HG03097 (cell line): ENCODE measurements around the gene TOMM34.
A peak's percentile ranks its signal among the peaks of the same experiment; 100 is the strongest.

Source experiments
- ATAC-seq: cut with Tn5 transposase; IDR thresholded peaks from one replicate; pipeline ENCODE4 v1.9.1; 2021; ENCODE audit not compliant: unreplicated experiment, low FRiP score

TOMM34 gene, protein sequence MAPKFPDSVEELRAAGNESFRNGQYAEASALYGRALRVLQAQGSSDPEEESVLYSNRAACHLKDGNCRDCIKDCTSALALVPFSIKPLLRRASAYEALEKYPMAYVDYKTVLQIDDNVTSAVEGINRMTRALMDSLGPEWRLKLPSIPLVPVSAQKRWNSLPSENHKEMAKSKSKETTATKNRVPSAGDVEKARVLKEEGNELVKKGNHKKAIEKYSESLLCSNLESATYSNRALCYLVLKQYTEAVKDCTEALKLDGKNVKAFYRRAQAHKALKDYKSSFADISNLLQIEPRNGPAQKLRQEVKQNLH

DNA sequence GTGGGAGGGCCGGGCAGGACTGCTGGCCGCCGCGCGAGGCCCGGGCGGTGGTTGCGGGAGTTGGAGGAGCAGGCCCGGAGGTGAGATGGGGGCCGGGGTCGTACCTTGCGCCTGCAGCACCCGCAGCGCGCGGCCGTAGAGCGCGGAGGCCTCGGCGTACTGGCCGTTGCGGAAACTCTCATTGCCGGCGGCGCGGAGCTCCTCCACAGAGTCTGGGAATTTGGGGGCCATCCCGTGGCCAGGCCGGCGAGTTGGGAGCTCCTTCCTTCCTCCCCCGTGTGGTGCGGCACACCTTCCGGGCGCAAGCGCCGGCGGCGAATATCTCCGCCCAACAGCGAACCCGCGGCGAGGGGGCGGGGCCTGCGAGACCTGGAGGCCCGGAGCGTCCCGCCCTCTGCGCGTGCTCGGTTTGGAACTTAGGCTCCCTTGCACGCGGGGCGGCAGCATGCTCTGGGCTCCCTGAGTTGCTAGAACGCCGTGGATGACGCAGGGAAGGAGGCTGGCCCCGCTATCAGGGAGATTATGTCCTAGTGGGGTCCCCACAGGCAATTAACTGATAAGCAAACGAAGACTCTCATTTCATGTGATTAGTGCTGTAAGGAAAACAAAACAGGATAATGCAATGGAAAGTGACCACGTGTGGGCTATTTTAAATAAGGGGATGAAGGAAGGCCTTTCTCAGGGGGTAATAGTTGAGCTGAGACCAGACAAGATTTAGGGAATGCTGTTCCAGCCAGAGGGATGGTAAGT lies at the start of gene TOMM34:
TOMM34 (minus strand) TSS at position 295 of the 750 bp plus-strand sequence; CDS start at position 231, 64 bp downstream.
- peak; percentile 76 for ATAC-seq

DNA sequence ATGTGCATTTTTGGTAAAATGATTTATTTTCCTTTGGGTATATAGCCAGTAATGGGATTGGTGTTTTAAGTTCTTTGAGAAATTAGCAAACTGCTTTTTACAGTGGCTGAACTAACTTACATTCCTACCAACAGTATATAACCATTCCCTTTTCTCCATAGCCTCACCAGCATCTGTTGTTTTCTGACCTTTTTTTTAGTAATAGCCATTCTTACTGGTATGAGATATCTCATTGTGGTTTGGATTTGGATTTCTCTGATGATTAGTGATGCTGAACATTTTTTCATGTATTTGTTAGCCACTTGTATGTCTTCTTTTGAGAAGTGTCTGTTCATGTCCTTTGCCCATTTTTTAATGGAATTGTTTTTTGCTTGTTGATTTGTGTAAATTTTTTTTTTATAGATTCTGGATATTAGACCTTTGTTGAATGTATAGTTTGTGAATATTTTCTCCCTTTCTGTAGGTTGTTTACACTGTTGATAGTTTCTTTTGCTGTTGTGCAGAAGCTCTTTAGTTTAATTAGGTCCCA lies 48.4 kb upstream of the TOMM34 start:
- ATAC-seq: no peak

DNA sequence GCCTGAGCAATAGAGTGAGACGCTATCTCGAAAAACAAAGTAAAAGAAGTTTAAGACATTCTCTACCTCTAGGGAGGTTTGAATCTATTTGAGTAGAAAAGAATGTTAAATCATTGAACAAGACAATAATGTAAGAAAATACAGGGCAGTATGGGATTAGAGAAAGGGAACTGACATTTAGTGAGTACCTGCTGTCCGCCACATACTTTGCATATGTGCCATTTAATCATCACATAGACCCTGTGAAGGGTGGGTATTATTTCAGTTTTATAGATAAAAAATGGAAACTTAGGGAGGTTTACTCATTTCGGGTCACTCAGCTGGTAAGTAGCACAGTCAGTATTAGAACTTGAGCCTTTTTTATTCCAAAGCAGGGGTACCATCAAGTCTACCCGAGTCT lies 37.5 kb upstream of the TOMM34 start:
- no peak for ATAC-seq

DNA sequence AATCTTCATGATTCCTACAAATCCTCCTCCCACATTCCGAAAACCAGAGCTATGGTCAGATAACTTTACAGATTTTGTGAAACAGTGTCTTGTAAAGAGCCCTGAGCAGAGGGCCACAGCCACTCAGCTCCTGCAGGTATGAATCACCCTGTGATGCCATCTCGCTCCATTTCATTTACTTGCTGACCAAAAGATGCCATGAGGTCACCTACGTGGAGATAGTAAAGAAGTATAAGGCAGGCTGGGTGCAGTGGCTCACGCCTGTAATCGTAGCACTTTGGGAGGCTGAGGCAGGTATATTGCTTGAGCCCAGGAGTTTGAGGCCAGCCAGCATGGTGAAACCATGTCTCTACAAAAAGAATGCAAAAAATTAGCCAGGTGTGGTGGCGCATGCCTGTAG lies 37.0 kb upstream of the TOMM34 start:
- no peak for ATAC-seq

DNA sequence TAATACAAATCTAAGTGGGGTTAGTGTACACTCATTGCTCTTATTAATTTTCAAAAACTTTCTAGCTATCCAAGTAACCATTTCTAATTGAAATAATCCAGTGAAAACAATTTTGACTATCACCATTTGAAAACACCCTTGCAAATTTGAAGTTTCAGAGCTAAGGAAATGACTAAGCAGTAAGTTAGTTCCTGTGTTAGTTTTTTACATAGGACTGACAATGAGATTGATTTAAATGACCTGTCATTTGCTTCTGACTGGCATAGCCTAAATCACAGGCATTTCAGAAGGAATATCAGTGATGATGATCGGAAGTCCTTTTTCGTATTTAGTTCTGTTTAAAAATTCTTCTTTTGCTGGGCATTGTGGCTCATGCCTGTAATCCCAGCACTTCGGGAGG lies 33.1 kb upstream of the TOMM34 start:
- no peak for ATAC-seq

DNA sequence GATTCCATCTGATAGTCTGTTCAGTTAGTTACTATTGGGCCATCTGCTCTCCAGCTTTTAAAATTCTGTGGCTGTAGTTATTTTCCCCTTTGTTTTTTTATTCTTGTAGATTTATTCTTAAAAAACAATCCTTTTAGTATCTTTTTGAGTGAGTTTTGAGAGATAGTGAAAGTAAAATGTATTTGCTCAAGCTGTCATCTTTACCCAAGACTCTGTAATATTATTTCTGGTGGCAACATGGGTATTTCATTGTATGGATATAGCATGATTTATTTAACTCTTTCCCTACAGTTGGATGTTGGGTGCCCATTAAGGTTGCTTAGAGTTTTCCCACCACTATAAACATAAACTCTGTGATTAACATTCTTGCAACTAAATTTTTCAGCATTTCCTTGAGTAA lies 30.8 kb upstream of the TOMM34 start:
- ATAC-seq: no peak

DNA sequence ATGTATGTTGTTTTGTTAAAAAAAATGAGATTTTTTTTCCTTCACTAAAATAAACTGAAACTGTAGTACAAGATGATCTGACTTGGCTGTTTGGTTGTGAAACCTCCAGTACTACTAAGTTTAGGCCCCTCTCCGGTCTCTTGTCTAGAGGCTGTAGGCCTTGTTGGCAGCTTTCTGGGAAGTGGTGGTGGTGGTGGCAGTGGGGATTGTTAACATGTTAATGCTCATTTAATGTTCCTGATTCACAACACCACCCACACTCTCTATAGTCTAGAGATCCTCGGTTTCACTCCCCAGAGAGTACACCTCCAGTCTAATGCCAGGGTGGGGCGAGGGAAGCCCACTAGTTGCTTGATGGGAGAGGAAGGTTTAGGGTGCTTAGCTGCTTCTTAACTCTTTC lies 30.2 kb upstream of the TOMM34 start:
- ATAC-seq: no peak

DNA sequence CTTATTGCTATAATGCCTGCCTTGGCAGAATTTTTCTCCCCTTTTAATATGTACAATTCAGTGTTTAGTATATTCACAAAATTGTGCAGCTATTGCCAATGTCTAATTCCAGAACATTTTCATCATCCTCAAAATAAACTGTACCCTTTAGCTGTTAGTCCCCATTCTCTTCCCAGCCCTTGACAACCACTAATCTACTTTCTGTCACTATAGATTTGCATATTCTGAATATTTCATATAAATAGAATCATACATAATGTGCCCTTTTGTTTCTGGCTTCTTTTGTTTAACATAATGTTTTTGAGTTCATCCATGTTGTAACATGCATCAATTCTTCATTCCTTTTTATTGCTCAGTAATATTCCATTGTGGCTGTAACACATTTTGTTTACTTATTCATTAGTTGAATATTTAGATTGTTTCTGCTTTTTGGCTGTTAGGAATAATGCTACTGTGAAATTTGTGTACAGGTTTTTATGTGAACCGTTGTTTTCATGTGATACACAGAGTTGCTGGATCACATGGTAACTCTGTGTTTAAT lies 28.5 kb upstream of the TOMM34 start:
- no peak for ATAC-seq

DNA sequence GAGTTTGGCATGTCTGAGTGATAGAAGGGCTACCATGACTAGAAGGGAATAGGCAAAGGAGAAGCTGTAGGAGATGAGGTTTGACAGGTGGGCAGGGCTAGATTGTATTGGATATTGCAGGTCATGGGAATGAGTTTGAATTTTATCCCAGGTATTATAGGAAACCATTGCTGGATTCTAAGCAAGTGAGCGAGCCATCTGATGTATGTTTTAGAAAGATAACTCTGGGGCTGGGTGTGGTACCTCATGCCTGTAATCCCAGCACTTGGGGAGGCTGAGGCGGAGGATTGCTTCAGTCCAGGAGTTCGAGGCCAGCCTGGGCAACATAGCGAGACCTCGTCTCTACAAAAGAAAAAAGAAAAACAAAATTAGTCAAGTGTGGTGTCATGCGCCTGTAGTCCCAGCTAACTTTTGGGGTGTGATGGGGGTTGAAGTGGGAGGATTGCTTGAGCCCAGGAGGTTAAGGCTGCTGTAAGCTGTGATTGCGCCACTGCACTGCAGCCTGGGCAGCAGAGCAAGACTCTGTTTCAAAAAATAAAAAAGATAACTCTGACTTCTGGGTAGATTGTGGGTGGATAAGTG lies 23.0 kb upstream of the TOMM34 start:
- ATAC-seq: no peak

DNA sequence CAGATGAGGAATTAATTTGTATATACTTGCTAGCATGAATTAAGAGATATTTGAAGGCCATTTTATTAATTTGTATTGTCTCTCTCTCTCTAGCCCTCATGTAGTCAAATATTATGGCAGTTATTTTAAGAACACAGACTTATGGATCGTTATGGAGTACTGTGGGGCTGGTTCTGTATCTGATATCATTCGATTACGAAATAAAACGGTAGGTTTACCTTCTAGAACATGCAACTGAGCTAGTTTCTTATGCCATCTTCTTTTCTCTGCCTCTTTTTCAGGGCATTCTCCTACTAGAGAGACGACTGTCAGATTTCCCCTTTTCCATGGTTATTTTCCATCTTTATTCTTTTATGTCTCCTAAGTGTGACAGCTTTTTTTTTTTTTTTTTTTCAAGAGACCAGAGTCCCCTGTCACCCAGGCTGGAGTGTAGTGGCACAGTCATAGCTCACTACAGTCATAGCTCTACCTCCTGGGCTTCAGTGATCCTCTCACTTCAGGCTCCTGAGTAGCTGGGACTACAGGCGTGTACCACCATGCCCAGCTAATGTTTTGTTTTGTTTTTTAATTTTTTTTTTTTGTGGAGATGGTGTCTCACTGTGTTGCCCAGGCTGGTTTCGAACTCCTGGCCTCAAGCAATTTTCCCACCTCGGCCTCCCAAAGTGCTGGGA lies 21.7 kb upstream of the TOMM34 start:
- no peak for ATAC-seq

DNA sequence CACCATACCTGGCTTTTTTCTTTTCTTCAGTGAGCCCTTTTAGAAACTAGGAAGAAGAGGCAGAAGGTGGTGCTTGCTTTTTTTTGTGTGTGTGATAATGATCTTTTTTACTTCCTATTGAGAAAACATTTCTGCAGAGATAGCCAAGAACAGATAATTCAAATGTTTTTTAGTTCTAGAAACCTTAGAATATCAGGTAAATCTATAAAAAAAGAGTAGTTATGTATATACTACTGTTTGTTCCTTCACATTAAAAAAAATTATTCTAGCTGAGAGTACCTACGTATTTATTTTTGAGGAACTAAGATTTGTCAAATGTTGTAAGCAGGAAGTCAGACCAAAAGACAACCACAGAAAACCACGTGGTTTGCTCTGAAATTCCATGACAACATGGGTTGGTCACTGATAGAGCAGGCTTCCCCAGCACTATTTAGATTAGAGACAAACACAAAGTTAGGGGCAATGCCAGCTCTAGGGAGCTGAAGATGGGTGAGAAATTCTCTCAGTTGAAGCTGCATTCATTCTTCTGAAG lies 19.0 kb upstream of the TOMM34 start:
- ATAC-seq: peak; percentile 76

DNA sequence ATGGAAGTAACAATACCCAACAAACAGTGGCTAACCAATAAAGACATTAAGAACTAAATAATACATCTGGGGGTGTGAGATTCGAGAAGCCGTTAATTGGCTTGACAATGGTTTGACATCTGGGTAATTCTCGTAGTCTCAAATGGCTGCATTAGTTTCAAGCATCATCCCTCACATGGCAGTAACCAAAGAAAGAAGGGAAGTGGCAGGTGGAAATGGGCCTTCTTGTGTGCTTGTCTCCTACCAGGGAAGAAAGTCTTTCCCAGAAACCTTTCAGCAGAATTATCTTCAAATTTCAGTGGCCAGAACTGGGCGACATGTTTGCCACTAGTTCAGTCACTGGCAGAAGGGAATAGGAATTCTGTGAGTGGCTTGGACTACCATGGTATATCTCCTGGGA lies 16.5 kb upstream of the TOMM34 start:
- no peak for ATAC-seq

DNA sequence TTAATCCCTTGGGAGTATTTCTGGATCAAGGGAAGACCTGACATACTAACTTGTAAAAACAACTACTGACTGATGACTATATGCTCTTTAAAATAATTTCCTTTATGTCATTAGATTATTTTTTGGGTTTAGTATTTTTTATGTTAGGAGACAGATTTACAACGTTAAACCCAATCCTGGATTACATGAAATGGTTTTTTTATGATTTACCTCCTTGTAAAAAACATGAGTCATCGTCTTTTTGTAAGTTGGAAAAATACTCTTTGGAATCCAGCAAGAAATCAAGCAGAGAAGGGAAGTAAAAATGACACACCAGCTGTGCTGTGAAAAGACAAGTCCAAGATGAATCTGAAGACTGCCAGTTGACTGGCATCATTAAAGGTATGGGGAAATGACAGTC lies 12.9 kb upstream of the TOMM34 start:
- ATAC-seq: no peak

DNA sequence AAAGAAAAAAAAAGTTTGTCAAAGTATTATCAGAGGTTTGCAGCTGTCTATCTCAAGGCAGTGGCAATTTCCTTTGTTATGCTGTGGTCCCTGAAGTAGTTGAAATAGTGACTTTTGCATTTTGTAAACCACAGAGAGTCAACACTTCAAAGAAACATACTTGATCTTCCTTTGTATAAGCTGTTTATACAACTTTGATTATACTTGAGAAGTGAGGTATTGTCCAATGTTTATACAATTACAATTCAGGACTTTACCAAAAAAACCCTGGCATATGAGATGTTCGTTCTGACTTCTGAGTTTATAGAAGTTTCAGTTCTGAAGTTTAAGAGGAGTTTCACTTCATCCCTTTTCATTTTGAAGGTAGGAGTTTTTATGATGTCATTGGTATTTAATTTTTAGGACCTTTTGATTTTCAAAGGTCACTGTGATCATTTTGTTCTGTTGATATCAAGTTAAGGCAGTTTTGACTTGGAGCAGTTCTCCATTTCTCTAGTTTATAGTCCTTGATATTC lies 10.1 kb upstream of the TOMM34 start:
- no peak for ATAC-seq

DNA sequence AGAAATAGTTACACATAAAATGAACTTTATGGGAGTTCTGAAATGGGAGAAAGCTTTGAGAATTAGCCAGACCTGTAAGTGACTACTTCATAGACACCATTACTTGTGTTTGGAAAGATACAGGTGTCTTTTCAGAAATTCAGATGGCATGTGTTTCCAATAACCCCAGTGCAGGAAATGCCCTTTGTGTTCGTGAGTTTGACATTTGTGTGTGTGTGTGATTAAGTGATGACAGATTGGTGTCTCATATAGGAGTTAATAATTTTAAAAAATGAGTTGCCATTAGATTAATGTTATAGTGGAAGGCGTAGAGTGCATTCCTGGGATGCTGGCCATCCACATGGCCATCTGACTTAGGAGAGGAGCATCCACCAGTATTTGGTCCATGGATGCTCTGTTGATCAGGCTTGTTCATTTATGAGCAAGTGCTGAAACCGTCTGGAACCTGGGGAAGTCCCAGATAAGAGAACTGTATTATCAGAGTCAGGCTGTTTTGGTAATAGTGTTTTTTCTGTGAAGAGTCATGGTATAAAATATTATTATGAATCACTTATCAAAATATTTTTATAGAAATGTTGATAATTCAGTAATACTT lies 9.2 kb upstream of the TOMM34 start:
- ATAC-seq: no peak

DNA sequence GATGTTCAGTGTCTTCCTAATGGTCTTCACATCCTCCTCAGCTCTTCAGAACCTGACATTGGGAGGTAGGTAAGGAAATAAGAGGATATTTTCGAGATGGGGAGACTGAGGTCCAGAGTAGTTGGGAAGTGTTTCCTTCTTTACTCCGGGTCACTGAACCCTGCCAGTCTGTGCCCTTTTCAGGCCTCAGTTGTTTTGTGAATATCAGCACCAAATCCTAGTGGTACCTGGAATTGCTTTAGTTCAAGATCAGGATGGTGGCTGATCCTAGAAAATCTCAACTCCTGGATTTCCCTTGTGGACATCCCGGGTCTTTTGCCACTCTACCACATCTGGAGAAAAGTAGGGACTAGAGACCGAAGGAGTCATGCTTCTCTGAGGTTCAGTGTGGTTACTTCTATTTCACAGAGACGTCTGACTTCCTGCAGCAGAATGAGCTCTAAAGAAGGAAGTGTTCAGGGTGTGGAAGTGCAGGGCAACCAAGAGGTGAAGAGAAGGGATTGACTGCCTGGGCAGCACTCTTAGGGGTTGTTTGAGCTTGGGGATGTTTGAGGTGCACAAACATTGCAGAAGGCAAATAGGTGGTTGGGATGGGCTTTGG lies 7.1 kb upstream of the TOMM34 start:
- ATAC-seq: no peak

DNA sequence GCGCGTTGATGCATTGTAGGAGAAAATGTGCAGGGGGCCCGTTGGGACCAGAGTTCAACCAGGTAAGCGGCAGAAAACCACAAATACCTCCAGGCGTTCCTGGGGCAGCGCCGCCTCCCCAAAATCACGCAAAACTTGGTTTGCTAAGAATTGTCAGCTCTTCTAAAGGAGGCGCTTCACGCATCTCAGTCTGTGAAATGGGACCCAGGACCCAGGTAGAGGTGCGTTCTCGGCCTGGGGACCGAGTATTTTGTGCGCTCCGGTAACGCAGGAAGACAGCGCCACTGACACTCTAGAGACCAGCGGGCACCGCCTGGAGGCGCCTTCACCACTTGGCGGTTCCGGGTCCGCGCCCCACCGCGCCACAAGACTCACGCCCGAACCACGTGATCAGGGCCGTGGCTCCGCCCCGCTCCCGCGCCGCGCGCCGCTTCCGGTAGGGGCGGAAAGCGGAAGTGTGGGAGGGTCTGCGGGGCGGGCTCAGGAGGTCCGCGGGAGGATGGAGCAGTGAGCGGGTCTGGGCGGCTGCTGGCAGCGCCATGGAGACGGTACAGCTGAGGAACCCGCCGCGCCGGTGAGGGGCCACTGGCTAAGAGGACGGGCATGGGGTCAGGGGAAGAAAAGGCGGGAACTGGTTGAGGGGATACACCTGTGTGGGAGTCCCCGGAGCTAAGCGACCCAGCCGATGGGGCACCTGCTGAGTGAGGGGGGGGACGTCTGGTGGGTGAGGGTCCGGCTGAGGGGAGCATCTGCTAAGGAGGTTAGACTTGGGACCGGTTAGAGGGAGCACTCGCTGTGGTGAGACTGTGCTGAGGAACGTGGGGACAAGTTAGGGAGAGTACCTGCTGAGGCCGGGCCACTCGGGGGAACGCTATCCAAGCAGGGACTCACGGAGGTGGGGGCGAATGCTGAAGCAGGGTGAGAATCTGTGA lies 6.1 kb upstream of the TOMM34 start, which contains the start of gene STK4:
STK4 (plus strand) TSS at position 483 of the 932 bp plus-strand sequence; CDS start at position 540, 57 bp downstream.
- peak; percentile 65 for ATAC-seq

DNA sequence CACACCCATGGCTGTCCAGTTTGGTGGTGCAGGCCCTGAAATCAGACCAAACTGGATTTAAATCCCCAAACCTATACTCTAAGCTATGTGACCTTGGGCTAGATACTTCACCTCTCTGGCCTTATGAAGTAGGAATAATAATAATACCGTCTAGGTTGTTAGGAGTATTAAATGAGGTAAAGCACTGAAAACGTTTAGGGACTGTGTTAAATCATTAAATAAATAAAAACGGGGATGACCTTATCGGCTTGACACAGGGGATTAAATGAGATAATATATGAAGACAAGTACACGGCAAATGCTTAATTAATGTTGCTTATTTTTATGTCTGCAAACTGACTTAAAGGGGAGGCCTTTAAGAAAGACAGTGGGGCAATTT lies 5.4 kb upstream of the TOMM34 start:
- ATAC-seq: no peak
